HG03432 (cell line): ENCODE data around the gene AOX1.
"Not testable (repeated sequence)": the region's sequence is repeated elsewhere in the genome, so short reads cannot be mapped to it uniquely, and the experiment has no call there.

Experiments
- ATAC-seq: cut with Tn5 transposase; IDR thresholded peaks from one replicate; pipeline ENCODE4 v1.9.1; 2021; ENCODE audit warnings: mild to moderate bottlenecking, moderate library complexity; ENCODE audit not compliant: unreplicated experiment

Gene AOX1

DNA sequence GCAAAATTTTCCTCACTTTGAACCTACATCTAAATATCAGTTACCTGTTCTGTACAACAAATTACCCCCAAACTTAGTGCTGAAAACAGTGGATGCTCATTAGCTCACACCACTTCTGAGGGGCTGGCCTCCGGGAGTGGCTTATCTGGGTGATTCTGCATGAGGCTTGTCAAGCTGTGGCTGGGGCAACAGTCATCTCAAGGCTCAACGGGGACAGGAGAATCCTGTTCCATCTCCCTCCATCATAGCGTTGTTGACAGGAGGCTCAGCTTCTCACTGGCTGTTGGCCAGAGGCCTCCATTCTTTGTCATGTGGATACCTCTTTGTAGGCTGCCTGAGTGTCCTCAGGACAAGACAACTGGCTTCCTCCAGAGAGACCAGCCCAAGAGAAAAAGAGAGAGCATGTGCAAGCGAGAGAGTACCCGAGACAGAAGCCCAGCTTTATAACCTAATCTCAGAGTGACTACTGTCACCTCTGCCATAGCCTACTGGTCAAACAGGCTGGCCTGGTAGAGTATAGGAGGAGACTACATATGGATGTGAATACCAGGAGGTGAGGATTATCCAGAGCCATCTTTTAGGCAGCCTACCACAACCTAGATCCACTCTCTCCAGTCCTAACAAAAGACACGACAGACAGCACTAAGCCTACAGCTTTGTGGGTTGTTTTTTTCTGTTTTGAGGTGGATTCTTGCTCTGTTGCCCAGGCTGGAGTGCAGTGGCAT lies 79.1 kb downstream of the AOX1 start:
- no peak for ATAC-seq

DNA sequence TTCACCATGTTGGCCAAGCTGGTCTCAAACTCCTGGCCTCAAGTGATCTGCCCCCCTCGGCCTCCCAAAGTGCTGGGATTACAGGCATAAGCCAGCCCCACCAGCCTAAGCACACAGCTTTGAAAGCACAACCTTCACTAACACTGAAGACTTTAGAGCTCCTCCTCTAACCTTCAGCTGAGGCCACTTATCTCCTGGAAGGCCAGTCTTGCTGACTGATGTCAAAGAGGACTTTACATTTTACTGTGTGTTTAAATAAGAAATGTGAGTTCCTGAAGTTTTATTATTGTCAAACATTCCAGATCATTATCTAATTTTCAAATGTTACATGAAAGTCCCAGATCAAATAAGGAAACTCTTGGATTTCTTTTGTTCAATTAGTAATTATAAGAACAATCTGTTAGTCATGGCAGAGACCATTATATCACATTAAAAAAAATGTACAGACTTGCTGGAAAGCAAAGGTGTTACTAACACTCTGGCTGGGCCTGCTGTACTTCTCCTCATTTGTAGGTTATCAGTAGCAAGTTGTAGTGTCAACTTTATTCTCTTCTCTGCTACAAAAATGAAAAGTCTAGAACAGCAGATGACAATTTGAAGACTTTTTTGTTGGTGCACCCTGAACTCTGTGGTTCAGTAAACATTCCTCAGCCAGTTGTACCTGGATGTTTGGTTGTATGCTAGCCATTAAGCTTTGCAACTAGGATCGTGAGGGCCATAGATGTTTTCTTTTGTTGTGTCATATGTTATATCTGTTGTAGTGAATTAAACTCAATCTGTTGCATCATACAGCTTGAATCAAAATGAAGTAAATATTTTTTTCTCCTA lies 80.0 kb downstream of the AOX1 start:
- no peak for ATAC-seq

DNA sequence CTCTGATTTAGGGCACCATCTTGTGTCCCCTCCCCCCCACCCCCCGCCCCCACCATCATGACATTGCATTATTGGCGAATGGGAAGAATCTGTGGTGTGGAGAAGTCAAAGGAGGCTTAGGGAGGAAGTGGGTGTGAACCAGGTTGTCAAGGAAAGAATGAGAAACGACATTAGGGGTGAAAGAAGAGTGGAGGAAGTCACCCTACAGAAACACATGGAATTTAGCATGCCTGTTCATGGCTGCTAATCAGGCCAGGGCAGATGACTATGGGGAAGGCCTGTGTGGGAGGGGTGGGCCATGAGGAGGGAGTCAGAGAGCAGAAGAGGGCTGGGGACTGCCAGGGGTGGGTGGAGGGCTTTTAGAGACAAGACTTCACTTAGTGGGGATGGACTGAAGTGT lies 81.6 kb downstream of the AOX1 start:
- ATAC-seq = no peak

DNA sequence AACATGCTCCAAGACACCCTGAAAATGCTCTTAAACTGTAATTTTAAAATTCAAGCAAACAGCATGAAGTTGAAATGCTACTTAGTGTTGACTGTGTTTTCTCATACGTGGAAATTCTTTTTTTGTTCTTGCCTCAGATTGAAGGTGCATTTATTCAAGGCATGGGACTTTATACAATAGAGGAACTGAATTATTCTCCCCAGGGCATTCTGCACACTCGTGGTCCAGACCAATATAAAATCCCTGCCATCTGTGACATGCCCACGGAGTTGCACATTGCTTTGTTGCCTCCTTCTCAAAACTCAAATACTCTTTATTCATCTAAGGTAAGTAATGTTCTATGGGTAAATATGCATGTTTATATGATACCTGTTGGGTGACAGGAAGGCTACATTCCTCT lies 82.7 kb downstream of the AOX1 start:
- ATAC-seq = no peak

DNA sequence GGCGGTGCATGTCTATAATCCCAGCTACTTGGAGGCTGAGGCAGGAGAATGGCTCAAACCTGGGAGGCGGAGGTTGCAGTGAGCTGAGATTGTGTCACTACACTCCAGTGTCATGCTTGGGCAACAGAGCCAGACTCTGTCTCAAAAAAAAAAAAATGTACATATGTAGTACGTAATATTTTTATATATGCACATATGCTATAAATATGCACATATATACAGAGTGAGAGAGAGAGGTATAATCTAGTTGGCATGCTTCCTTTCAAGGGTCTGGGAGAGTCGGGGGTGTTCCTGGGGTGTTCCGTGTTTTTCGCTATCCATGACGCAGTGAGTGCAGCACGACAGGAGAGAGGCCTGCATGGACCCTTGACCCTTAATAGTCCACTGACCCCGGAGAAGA lies 83.5 kb downstream of the AOX1 start:
- ATAC-seq = no peak

DNA sequence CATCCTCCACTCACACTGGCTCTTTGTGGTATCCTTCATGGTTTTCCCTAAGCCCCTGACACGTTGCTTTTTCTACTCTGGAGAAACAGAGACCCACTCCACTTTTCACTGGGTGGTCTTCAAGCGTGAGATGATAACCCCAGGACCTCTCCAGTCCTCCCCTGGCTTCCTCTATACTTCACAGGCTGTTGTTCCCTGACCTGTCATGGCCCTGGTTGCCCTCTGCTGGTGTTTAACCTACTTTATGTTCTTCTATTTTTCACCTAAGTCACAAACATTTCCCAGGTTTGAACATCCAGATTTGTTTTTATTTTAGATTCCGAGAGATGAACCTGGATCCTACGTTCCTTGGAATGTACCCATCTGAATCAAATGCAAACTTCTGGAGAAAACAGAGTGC lies 84.5 kb downstream of the AOX1 start:
- no peak for ATAC-seq

DNA sequence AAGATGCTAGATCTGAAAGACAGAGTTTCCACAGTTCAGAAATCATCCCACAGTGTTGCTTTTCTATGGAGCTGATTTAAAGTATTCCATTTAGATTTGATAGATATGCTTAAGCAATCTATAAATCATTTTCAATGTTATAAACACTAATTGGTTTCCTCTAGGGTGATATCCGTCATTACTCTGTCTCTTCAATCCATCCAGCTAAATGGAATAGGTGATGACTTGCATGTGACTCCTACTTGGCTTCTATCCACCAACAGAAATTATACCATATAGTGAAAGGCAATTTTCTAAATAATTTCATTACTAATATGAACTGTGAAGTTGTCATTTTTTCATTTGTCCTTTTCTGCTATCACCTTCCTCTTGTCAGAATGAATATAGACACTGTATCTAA lies 84.9 kb downstream of the AOX1 start:
- no peak for ATAC-seq

DNA sequence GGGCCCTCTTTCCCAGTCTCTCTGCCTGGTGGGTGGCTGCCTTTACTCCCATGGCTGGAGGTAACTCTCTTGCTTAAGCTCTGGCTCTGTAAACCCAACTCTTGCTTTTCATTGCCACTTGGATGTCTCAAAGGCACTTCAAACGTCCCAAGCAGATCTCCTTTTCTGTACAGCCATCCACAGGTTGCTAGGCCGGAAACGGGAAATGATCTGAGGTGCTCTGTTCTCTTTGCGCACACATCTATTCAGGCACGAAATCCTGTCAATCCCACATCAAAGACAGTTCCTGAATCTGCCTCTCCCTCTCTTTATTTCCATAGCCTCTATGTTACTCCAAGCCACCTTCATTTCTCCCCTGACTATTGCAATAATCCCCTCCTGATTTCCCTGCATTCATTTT lies 87.4 kb downstream of the AOX1 start:
- no peak for ATAC-seq

DNA sequence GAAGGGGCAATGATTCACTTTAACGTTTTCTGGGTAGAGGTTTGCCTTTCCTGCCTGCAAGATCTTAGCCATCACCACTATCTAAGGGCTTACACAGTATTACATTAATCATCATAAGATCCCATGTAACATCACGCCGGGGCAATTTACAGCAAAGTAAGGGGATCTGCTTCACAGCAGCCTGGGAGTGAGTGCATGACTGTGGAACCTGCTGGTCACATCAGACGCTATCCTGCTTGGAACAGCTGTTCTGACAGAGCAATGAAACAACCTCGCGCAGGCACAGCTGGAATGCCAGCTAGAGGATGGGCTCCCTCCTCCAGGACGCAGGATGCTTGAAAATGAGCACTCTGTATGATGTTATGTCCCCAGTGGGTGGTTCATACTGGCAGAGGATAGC lies 89.0 kb downstream of the AOX1 start:
- ATAC-seq = no peak

DNA sequence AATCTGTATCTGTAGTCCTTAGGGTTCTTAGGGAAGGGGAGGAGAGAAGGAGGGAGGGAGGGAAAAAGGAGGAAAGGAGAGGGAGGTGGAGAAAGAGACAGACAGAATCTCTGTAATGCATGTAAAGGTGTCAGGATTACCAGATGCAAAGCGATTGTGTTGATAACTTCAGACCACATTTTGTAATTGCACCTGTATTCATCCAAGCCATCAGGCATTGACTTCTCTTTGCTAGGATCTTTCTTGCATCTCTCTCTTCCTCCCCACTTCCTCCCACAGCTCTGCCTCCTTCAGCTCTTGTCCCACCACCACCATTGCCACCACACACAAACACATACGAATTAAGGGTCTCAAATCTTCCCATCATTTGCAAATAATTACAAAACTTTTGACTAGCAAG lies 91.4 kb downstream of the AOX1 start:
- ATAC-seq = no peak

DNA sequence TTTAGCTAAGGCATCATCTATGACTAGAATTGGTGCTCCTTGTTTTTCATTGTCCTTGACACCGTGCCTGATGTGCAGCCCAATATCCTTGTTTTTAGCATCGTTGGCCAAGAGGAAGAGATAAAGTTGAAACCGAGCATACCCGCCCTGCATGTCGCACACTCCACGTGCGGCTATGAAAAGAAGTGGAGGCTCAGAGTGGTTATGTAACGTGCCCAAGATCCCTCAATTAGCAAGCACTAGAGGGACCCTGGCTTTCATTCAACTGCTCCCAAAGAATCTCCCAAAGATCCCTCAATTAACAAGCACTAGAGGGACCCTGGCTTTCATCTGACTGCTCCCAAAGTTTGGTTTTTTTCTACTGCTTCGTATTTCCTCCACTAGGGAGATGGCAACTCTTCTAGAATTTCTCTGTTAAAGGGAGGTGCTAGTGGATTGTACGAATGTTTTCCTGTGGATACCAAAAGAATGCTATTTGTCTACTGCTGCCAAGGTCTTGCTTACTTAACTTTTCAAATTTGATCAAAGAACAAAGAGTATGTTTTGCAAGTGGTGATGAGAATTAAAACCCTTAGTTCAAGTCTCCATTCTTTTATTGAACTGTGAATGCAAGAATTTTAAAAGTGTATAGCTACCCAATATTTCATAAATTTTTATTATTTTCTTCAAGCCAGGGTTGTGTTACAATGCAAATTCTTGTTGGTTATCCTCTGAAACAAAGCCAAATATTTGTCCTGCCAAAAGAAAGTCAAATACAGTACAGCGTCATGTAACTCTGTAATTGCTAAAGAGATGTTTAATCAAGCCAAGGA lies 92.1 kb downstream of the AOX1 start:
- ATAC-seq = no peak

DNA sequence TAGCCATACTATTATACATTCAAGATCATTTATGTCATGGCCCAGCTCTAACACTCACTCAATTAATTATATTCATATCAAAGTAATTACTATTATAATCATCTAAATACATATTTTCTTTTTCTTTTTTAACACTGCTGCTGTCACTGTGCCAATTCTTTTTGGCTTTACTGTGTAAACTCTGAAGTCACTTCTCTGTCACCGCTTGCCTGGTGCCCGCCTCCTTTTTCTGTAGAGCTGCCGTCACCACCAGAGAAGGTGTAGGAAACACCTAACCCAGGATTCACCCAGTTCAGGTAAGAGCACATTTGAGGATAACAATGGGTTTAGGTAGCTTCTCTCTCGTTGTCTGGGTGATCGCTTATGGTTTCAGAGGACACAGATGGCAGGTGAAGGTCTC lies 93.3 kb downstream of the AOX1 start:
- no peak for ATAC-seq

DNA sequence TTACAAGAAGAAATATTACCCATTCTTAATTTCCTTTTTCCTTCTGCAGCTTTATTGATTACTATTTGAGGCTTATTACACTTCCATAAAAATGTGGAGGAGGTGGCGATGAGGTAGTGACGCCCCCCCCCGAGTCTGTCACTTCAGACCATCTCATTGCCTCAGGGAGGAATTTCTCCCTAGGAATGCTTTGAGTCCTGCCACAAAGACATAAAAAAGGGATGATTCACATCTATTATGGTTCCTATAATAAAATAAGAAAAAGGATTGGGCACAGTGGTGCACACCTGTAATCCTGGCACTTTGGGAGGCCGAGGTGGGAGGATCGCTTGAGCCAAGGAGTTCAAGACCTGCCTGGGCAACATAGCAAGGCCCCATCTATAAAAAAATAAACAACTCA lies 93.7 kb downstream of the AOX1 start:
- ATAC-seq = no peak

DNA sequence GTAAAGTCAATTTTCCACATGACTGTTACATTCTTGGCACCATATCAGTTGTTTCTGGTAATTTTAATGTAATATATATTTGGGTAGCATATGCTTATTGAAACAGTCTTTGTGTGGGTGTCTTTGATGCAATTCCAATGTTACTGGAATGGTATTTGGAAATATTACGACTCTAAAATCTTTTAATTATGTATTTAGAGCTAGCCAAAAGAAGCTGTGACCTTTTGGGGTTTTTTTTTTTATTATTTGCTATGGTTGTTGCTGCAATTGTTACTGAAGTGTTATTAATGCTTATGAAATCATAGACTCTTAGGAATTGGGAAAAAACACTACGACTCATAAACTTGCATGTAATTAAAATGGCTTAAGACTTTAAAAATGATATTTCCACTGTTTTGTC lies 95.9 kb downstream of the AOX1 start:
- no peak for ATAC-seq

DNA sequence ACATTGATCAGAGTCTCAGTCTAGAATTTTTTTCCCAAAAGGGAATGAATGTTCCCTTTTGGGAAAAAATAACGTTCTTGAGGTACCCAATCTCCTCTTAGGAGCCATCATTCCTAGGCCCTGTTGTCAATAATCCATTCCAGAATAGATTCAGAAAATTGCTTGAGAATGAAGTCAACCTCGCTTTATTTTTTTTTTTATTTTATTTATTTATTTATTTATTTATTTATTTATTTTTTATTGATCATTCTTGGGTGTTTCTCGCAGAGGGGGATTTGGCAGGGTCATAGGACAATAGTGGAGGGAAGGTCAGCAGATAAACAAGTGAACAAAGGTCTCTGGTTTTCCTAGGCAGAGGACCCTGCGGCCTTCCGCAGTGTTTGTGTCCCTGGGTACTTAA lies 96.6 kb downstream of the AOX1 start:
- ATAC-seq = not testable (repeated sequence)

DNA sequence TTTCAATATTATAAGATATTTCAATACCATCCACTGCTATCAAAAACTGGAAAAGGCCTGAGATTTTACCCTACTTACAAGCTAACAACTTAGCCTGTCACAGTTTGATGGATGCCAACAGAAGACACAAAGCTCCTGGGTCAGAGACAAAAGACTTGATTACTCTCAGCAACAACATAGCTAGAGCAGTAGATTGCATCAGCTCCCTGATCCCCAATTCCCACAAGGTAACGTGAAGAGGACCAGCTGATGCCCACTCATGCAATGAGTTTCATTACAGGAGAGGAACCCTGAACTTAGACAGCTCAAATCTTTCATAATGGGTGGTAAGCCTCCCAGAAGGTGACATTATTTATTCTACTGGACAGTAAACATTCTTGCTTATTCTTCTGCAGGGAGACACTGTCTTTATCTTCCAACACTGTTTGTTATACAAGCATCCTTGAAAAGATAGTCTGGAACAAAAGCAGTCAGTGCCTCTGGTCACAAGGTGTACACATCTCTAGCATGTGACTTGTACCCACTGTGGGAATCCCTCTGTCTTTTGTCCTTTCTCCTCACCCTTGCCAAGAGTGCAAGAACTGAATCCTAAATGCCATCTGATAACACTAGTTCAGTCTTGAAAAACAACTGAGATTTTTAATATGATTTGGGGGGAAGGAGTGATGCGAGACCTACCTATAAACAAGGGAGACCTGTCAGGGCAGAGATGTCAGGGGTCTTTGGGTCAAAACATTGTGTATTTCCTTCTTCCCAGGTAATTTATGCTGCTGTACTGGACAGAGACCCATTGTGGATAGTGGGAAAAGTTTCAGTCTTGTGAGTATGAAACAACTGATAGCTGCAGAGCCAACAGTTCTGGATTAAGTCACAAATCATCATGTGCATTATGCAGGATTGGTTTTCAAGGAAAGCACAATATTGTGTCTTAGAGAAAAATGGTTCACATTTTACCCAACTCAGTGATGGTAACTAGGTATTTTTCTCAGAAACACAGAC lies 102.4 kb downstream of the AOX1 start:
- no peak for ATAC-seq

DNA sequence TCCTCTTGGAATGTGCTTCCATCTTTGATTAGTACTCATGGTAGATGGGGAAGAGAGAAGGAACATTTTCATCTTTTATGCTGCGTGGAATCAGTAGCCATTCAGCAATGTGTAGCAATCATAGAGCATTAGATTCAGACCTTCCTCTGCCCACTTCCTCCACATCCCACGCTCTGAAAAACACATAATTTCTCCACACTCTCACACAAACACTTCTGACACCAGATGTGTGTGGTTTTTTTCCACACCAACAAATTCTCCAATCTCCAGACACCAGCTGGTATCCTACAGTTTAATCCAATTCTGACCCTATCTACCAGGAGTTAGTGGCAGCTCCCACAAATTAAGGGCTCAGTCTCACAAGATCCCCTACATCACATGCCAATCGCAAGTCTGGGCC lies 103.3 kb downstream of the AOX1 start:
- ATAC-seq = no peak

DNA sequence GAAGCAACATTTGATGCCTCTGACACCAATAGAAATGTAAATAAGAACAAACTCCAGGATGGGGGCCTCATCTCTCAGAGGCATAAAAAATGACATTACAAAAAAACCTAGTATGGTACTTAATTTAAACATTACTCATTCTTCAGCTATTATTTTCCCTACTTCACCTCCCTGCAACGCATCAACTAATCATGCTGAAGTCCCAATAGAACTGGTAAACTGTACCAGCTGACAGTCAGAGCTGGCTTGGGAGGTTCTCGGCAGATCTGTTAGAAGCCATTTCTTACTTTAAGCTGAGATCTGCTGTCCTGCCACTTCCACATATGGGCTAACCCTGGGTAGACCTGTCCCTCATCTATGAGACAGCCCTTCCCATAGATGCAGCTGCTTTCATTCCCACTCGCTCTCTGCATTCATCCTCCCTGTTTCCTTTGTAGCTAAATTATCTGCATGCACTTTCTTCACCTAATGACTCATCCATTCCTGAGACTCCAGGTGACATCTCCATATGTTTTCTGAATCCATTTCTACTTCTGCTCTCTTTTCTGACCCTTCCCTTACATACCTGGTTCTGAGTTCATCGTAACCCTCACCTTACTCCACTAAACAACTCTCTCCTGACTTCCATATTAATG lies 108.1 kb downstream of the AOX1 start:
- no peak for ATAC-seq

DNA sequence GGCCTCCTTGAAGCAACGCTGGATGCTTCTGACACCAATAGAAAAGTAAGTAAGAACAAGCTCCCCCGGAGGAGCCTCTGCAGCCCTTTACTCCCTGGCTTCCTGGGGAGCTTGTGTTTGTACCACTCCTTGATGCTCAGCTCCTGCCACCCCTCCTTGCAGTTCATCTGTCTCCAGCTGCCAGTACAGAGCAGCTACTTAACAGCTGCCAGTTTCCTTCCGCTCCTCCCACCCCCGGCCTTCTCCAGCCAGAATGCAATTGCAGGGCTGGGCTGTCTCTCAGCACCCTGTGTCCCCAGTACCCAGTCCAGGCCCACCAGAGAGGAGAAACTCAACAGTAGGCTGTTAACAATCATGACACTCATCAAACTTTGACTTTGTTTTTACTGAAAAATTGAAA lies 109.4 kb downstream of the AOX1 start:
- ATAC-seq = peak; percentile 39

DNA sequence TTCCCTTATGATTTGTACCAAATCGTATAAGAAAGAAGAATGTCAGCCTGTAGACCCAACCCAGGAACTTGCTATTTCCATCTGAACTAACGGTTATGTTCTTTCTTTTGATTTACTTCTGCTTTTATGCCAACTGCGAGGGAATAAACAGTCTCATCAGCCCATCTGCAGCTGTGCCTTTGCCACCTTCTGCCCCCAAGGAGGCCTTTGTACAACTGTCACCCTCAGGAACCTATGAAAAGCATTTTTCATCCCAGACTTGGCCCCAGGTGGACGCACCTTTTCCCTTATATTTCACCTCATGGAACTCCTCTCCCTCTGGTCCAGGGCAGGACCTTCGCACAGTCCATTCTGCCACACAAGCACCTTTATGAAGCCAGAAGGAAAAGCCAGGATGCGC lies 109.8 kb downstream of the AOX1 start:
- no peak for ATAC-seq
